HCT116 (cell line): ENCODE measurements around the gene GRIK3. TPM values are rescaled to one million over a fixed set of nuclear protein-coding genes. Genes with fewer than 3 reads are reported as not detected.

Experiments
- ATAC-seq: fragments of 200-7000 bp; cut with Tn5 transposase; 2 replicates; pipeline ENCODE4 v1.9.1; 2020; ENCODE audit warnings: mild to moderate bottlenecking, moderate library complexity
- BruUV-seq: library from RNA; stranded (reverse); fragments of 400-500 nt; replicated peaks from 2 replicates; lab custom pipeline; 2021; lab: Mats Ljungman, UMichigan
- CTCF ChIA-PET: fragments of 300-600 bp; sonication (Branson Sonifier 250); formaldehyde crosslinking; loops from one replicate; lab custom pipeline; 2021; ENCODE audit warnings: antibody characterized with exemption; lab: Charles Lee
- POLR2A ChIA-PET: fragments of 300-600, 350-600 bp; sonication (Branson Sonifier 250); formaldehyde crosslinking; loops from one replicate; lab custom pipeline; 2021; ENCODE audit warnings: antibody characterized with exemption; lab: Charles Lee
- RAD21 ChIA-PET, 2 experiments: fragments of 300-600 bp; sonication (Branson Sonifier 250); formaldehyde crosslinking; loops; one replicate each; lab custom pipeline; 2023; ENCODE audit warnings: low total read pairs in 2 of 2; ENCODE audit not compliant: uncharacterized antibody in 2 of 2, unreplicated experiment in 2 of 2, low non-redundant PET in 1 of 2; lab: Charles Lee
- DNase-seq: peaks from one replicate; pipeline ENCODE4 v3.0.0-alpha.2; 2010; ENCODE audit warnings: low read depth, low spot score
- H2AFZ ChIP-seq: fragments of 200-600 bp; shearing (Covaris generic), sonication (generic); 2 replicates; pipeline ENCODE4 v1.6.1; 2017; ENCODE audit warnings: low read depth, mixed run types, mixed read lengths, antibody characterized with exemption, low read length; ENCODE audit not compliant: poor library complexity, severe bottlenecking
- H3K27ac ChIP-seq: 2 replicates; pipeline ENCODE4 v1.5.1; 2012; ENCODE audit warnings: low read depth, low read length
- H3K27me3 ChIP-seq: fragments of 200-600 bp; sonication (generic); 2 replicates; pipeline ENCODE4 v1.6.1; 2016; ENCODE audit warnings: mixed run types, low read length, mixed read lengths; ENCODE audit not compliant: insufficient read depth
- H3K36me3 ChIP-seq, 2 experiments: fragments of 200-500 bp in 1 of 2; fragments of 200-600 bp in 1 of 2; sonication (Bioruptor generic) in 1 of 2; sonication (generic) in 1 of 2; 2 replicates each; pipeline versions ENCODE4 v1.5.1 to v1.6.1; 2014 to 2016; ENCODE audit warnings: low read length in 2 of 2, inconsistent platforms in 1 of 2, mixed read lengths in 1 of 2, mixed run types in 1 of 2; ENCODE audit not compliant: insufficient read depth in 2 of 2, control insufficient read depth in 1 of 2
- H3K4me1 ChIP-seq, 2 experiments: fragments of 200-600 bp in 1 of 2; sonication (generic) in 1 of 2; 2 replicates each; pipeline versions ENCODE4 v1.5.1 to v1.6.1; 2012 to 2017; ENCODE audit warnings: low read length in 2 of 2, inconsistent platforms in 1 of 2, mild to moderate bottlenecking in 1 of 2, mixed read lengths in 1 of 2, mixed run types in 1 of 2, moderate library complexity in 1 of 2; ENCODE audit not compliant: insufficient read depth in 2 of 2, control insufficient read depth in 1 of 2
- H3K4me2 ChIP-seq: fragments of 200-600 bp; sonication (generic); 2 replicates; pipeline ENCODE4 v1.6.1; 2017; ENCODE audit warnings: mixed run types, low read length, mixed read lengths
- H3K4me3 ChIP-seq, 2 experiments: fragments of 200-600 bp in 1 of 2; sonication (generic) in 1 of 2; replicated peaks in 1 of 2; 2 replicates each; pipeline ENCODE4 v1.5.1; 2011 to 2016; ENCODE audit warnings: low read length in 2 of 2, control low read depth in 1 of 2, low read depth in 1 of 2, mild to moderate bottlenecking in 1 of 2, mixed read lengths in 1 of 2, mixed run types in 1 of 2
- H3K79me2 ChIP-seq: fragments of 200-600 bp; sonication (generic); 2 replicates; pipeline ENCODE4 v1.6.1; 2017; ENCODE audit warnings: mild to moderate bottlenecking, mixed run types, low read length, moderate library complexity, mixed read lengths; ENCODE audit not compliant: insufficient read depth
- H3K9ac ChIP-seq: fragments of 200-600 bp; sonication (generic); 2 replicates; pipeline ENCODE4 v1.6.1; 2016; ENCODE audit warnings: low read length, mixed read lengths
- H3K9me2 ChIP-seq: fragments of 200-600 bp; sonication (generic), shearing (Covaris generic); 2 replicates; pipeline ENCODE4 v1.6.1; 2017; ENCODE audit warnings: mixed run types, mild to moderate bottlenecking, moderate library complexity; ENCODE audit not compliant: insufficient read depth
- H3K9me3 ChIP-seq, 2 experiments: fragments of 200-500 bp in 1 of 2; fragments of 200-600 bp in 1 of 2; sonication (Bioruptor generic) in 1 of 2; sonication (generic) in 1 of 2; 2 replicates each; pipeline ENCODE4 v1.6.1; 2014 to 2017; ENCODE audit warnings: low read length in 2 of 2, mixed read lengths in 2 of 2, inconsistent platforms in 1 of 2, low read depth in 1 of 2, mild to moderate bottlenecking in 1 of 2, mixed run types in 1 of 2, moderate library complexity in 1 of 2; ENCODE audit not compliant: control insufficient read depth in 1 of 2, insufficient read depth in 1 of 2
- H4K20me1 ChIP-seq: fragments of 200-600 bp; sonication (generic), shearing (Covaris generic); 2 replicates; pipeline ENCODE4 v1.6.1; 2017; ENCODE audit warnings: mixed run types, mild to moderate bottlenecking, moderate library complexity; ENCODE audit not compliant: insufficient read depth
- CBX3 ChIP-seq: IDR thresholded peaks from 2 replicates; pipeline ENCODE4 v1.6.1; 2012; ENCODE audit warnings: low read depth
- FOSL1 ChIP-seq: IDR thresholded peaks from 2 replicates; pipeline ENCODE4 v1.6.1; 2012; ENCODE audit warnings: low read depth
- JUND ChIP-seq: IDR thresholded peaks from 2 replicates; pipeline ENCODE4 v1.6.1; 2012
- POLR2A ChIP-seq: IDR thresholded peaks from 2 replicates; pipeline ENCODE4 v1.7.0; 2011; ENCODE audit warnings: borderline replicate concordance; ENCODE audit not compliant: insufficient read depth, insufficient read length; ENCODE audit errors: extremely low read depth
- SP1 ChIP-seq: IDR thresholded peaks from 2 replicates; pipeline ENCODE4 v1.6.1; 2012; ENCODE audit warnings: low read depth
- SRF ChIP-seq: IDR thresholded peaks from 2 replicates; pipeline ENCODE4 v1.6.1; 2012; ENCODE audit warnings: low read depth
- ZNF274 ChIP-seq: fragments of 200-500 bp; sonication (Bioruptor generic); IDR thresholded peaks from 2 replicates; pipeline ENCODE4 v1.6.1; 2014; ENCODE audit warnings: mild to moderate bottlenecking, low read depth, low read length, inconsistent platforms
- intact Hi-C: fragments of 100-400 bp; cut with micrococcal nuclease; formaldehyde crosslinking; loops from 2 replicates; pipeline ENCODE4 v1.10.0; 2022
- total RNA-seq: library from RNA; stranded (reverse); gene quantifications from one replicate; pipeline ENCODE4 v1.2.1, GENCODE V29; 2021; ENCODE audit not compliant: unreplicated experiment
- TF ChIP-seq, protein P1 (sequence below): IDR thresholded peaks from 2 replicates; pipeline ENCODE4 v1.6.1; 2011; ENCODE audit warnings: mild to moderate bottlenecking, low read length, moderate library complexity; ENCODE audit not compliant: insufficient replicate concordance; ENCODE audit errors: extremely low read depth
- TF ChIP-seq, protein P2 (sequence below): IDR thresholded peaks from 2 replicates; pipeline ENCODE4 v1.6.1; 2012

The GRIK3 gene
- total RNA-seq, 1 experiment from 2014 or later, result not detected

DNA sequence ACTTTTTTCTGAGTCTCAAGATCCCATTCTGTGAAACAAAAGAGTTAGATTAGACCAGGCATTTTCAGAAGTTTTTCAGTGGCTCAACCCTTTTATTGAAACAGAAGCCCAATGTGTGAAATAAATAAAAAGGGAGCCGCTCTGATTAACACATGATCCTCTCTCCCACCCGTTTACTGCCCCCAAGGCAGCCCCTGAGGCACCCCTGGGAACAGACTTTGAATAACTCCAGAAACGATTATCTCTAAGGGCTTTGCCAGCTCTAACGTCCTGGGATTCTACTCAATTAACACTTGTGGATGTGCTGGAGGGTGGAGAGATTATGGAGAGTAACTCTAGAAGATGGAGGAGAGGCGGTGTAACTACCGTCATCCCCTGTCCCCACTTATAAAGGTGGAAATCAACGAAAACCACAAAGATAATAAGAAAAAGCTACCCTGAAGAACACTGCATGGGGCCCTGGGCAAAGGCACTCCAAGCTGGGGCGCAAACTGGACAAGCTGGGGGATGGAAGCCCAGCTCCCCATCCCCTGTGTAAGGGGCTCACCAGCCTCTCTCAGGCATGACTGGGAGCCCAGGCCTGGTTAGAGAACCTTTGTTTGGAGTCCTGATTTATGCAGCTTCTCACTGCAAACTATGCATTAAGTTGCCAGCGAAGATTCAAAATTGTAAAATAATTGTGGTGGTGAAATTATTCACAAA is 39.0 kb upstream of the GRIK3 start:
- DNase-seq (no peak), ATAC-seq (no peak)
- intact Hi-C loops, result no loop called here
- TF ChIP-seq FOSL1 (no peak), JUND (no peak), POLR2A (no peak), CBX3 (no peak), SP1 (no peak), ZNF274 (no peak), SRF (no peak)
- TF ChIP-seq, protein P1, sequence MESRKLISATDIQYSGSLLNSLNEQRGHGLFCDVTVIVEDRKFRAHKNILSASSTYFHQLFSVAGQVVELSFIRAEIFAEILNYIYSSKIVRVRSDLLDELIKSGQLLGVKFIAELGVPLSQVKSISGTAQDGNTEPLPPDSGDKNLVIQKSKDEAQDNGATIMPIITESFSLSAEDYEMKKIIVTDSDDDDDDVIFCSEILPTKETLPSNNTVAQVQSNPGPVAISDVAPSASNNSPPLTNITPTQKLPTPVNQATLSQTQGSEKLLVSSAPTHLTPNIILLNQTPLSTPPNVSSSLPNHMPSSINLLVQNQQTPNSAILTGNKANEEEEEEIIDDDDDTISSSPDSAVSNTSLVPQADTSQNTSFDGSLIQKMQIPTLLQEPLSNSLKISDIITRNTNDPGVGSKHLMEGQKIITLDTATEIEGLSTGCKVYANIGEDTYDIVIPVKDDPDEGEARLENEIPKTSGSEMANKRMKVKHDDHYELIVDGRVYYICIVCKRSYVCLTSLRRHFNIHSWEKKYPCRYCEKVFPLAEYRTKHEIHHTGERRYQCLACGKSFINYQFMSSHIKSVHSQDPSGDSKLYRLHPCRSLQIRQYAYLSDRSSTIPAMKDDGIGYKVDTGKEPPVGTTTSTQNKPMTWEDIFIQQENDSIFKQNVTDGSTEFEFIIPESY, result no peak
- TF ChIP-seq, protein P2, sequence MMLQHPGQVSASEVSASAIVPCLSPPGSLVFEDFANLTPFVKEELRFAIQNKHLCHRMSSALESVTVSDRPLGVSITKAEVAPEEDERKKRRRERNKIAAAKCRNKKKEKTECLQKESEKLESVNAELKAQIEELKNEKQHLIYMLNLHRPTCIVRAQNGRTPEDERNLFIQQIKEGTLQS, result no peak
- ChIA-PET RAD21 (no interaction called here), POLR2A (no interaction called here), CTCF (no interaction called here)
- Histone ChIP-seq H3K79me2 (no peaks in the 10 kb centered on the region), H3K27me3 (peaks cover 85% of the 10 kb centered on the region), H3K27ac (no peak overlapping the region), H3K4me3 (no peak overlapping the region), H3K4me1 (no peaks in the 10 kb centered on the region), H3K9me3 (no peaks in the 10 kb centered on the region), H3K9ac (no peak overlapping the region), H3K9me2 (no peaks in the 10 kb centered on the region), H2AFZ (no peak overlapping the region), H3K4me2 (no peak overlapping the region), H3K36me3 (no peaks in the 10 kb centered on the region), H4K20me1 (no peaks in the 10 kb centered on the region)
- no TSS peak for BruUV-seq
